ENCODE results near the gene CABP1.

Gene CABP1

GRCh38 chr12:120649442-120650232 lies 9.2 kb downstream of the CABP1 start:
- no peak for TF ChIP-seq FOXP2 (optimal IDR thresholded peaks at IDR 0.05; ENCODE audit: borderline replicate concordance, extremely low read depth, extremely low read length, insufficient read depth)
- TF ChIP-seq POLR2AphosphoS5 (IDR thresholded peaks at IDR 0.05; ENCODE audit: low read depth, low read length): no peak
- TF ChIP-seq TAF1 (IDR thresholded peaks at IDR 0.05; ENCODE audit: borderline replicate concordance, insufficient read depth, low read length): no peak
- TF ChIP-seq REST (IDR thresholded peaks at IDR 0.05; ENCODE audit: insufficient read depth in 1 of 2, low read depth in 2 of 2, low read length in 2 of 2): no peak
- no peak for TF ChIP-seq SIN3A (IDR thresholded peaks at IDR 0.05; ENCODE audit: borderline replicate concordance, insufficient read depth, low read length)

GRCh38 chr12:120650233-120650690 lies 9.8 kb downstream of the CABP1 start:
- TF ChIP-seq TAF1 (IDR thresholded peaks at IDR 0.05; ENCODE audit: borderline replicate concordance, insufficient read depth, low read length) (no peak), REST (IDR thresholded peaks at IDR 0.05; ENCODE audit: insufficient read depth in 1 of 2, low read depth in 2 of 2, low read length in 2 of 2) (no peak), FOXP2 (optimal IDR thresholded peaks at IDR 0.05; ENCODE audit: borderline replicate concordance, extremely low read depth, extremely low read length, insufficient read depth) (no peak), POLR2AphosphoS5 (IDR thresholded peaks at IDR 0.05; ENCODE audit: low read depth, low read length) (no peak), SIN3A (IDR thresholded peaks at IDR 0.05; ENCODE audit: borderline replicate concordance, insufficient read depth, low read length) (no peak)

GRCh38 chr12:120651821-120652220 lies 11.4 kb downstream of the CABP1 start:
- TF ChIP-seq POLR2AphosphoS5 (IDR thresholded peaks at IDR 0.05; ENCODE audit: low read depth, low read length): no peak
- no peak for TF ChIP-seq FOXP2 (optimal IDR thresholded peaks at IDR 0.05; ENCODE audit: borderline replicate concordance, extremely low read depth, extremely low read length, insufficient read depth)
- TF ChIP-seq SIN3A (IDR thresholded peaks at IDR 0.05; ENCODE audit: borderline replicate concordance, insufficient read depth, low read length): no peak
- TF ChIP-seq REST (IDR thresholded peaks at IDR 0.05; ENCODE audit: insufficient read depth in 1 of 2, low read depth in 2 of 2, low read length in 2 of 2): no peak
- no peak for TF ChIP-seq TAF1 (IDR thresholded peaks at IDR 0.05; ENCODE audit: borderline replicate concordance, insufficient read depth, low read length)

GRCh38 chr12:120652656-120653435 lies 12.4 kb downstream of the CABP1 start:
- TF ChIP-seq FOXP2 (optimal IDR thresholded peaks at IDR 0.05; ENCODE audit: borderline replicate concordance, extremely low read depth, extremely low read length, insufficient read depth) (no peak), SIN3A (IDR thresholded peaks at IDR 0.05; ENCODE audit: borderline replicate concordance, insufficient read depth, low read length) (no peak), TAF1 (IDR thresholded peaks at IDR 0.05; ENCODE audit: borderline replicate concordance, insufficient read depth, low read length) (no peak), REST (IDR thresholded peaks at IDR 0.05; ENCODE audit: insufficient read depth in 1 of 2, low read depth in 2 of 2, low read length in 2 of 2) (no peak), POLR2AphosphoS5 (IDR thresholded peaks at IDR 0.05; ENCODE audit: low read depth, low read length) (no peak)

Measured in PFSK-1 (cell line).